ENCODE measurements around the gene GYPB. TPM values are rescaled to one million over a fixed set of nuclear protein-coding genes. Genes with fewer than 3 reads are reported as not detected.

Gene GYPB
- total and polyA plus RNA-seq, 9 of the 15 experiments (the other 6 are each of a cell fraction or from before 2014, with no cell fraction given) = 16.9 to 205 (median 65.8) TPM

DNA sequence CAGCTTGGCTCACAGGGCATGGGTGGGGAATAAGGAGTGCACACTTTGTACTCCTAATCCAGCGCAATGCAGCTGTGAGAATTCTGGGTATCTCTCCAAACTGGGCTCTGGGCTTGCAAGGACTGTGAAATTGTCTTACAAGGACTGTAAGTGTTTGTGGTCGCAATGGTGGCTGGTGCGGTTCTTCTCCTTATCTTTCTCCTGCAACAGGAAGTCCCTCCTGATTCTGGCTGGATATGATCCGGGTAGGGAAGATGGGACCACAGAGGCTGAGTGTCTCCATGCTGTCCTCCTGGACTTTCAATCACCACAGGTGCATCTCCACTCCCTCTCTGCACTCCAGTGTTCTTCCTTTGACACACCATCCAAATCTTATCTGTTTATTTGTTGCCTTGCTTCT is 58.1 kb downstream of the GYPB start (continued):
- TF ChIP-seq, protein P1, sequence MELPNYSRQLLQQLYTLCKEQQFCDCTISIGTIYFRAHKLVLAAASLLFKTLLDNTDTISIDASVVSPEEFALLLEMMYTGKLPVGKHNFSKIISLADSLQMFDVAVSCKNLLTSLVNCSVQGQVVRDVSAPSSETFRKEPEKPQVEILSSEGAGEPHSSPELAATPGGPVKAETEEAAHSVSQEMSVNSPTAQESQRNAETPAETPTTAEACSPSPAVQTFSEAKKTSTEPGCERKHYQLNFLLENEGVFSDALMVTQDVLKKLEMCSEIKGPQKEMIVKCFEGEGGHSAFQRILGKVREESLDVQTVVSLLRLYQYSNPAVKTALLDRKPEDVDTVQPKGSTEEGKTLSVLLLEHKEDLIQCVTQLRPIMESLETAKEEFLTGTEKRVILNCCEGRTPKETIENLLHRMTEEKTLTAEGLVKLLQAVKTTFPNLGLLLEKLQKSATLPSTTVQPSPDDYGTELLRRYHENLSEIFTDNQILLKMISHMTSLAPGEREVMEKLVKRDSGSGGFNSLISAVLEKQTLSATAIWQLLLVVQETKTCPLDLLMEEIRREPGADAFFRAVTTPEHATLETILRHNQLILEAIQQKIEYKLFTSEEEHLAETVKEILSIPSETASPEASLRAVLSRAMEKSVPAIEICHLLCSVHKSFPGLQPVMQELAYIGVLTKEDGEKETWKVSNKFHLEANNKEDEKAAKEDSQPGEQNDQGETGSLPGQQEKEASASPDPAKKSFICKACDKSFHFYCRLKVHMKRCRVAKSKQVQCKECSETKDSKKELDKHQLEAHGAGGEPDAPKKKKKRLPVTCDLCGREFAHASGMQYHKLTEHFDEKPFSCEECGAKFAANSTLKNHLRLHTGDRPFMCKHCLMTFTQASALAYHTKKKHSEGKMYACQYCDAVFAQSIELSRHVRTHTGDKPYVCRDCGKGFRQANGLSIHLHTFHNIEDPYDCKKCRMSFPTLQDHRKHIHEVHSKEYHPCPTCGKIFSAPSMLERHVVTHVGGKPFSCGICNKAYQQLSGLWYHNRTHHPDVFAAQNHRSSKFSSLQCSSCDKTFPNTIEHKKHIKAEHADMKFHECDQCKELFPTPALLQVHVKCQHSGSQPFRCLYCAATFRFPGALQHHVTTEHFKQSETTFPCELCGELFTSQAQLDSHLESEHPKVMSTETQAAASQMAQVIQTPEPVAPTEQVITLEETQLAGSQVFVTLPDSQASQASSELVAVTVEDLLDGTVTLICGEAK (IDR thresholded peaks at IDR 0.05) = 0 out of 2 replicates have a peak, but pooled peaks have one; percentile 19
- TF ChIP-seq, protein P1 (CRISPR knock-in tag; IDR thresholded peaks at IDR 0.05) = no peak
- TF ChIP-seq, protein P2, sequence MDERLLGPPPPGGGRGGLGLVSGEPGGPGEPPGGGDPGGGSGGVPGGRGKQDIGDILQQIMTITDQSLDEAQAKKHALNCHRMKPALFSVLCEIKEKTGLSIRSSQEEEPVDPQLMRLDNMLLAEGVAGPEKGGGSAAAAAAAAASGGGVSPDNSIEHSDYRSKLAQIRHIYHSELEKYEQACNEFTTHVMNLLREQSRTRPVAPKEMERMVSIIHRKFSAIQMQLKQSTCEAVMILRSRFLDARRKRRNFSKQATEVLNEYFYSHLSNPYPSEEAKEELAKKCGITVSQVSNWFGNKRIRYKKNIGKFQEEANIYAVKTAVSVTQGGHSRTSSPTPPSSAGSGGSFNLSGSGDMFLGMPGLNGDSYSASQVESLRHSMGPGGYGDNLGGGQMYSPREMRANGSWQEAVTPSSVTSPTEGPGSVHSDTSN (CRISPR knock-in tag; IDR thresholded peaks at IDR 0.05; ENCODE audit: low read depth) = no peak
- TF ChIP-seq, protein P2 (tag; conservative IDR thresholded peaks at IDR 0.05; ENCODE audit: low read depth) = no peak
- TF ChIP-seq MTA2 (IDR thresholded peaks at IDR 0.05; ENCODE audit: low read depth) (0 out of 2 replicates have a peak, but pooled peaks have one; percentile 17), ZNF318 (IDR thresholded peaks at IDR 0.05; ENCODE audit: borderline replicate concordance in 1 of 2, low read depth in 1 of 2) (no peak), PURB (CRISPR knock-in tag; IDR thresholded peaks at IDR 0.05; ENCODE audit: low read depth) (no peak), SETDB1 (IDR thresholded peaks at IDR 0.05; ENCODE audit: low read length) (no peak)
